HCT116 (cell line): ENCODE measurements around the gene GPC5. TPM values are rescaled to one million over a fixed set of nuclear protein-coding genes. Genes with fewer than 3 reads are reported as not detected.
"Not testable (repeated sequence)": the region's sequence is repeated elsewhere in the genome, so short reads cannot be mapped to it uniquely, and the experiment has no call there.

ENCODE experiments used
- ATAC-seq: fragments of 200-7000 bp; cut with Tn5 transposase; 2 replicates; pipeline ENCODE4 v1.9.1; 2020; ENCODE audit warnings: mild to moderate bottlenecking, moderate library complexity
- BruUV-seq: library from RNA; stranded (reverse); fragments of 400-500 nt; replicated peaks from 2 replicates; lab custom pipeline; 2021; lab: Mats Ljungman, UMichigan
- CTCF ChIA-PET: fragments of 300-600 bp; sonication (Branson Sonifier 250); formaldehyde crosslinking; loops from one replicate; lab custom pipeline; 2021; ENCODE audit warnings: antibody characterized with exemption; lab: Charles Lee
- POLR2A ChIA-PET: fragments of 300-600, 350-600 bp; sonication (Branson Sonifier 250); formaldehyde crosslinking; loops from one replicate; lab custom pipeline; 2021; ENCODE audit warnings: antibody characterized with exemption; lab: Charles Lee
- RAD21 ChIA-PET, 2 experiments: fragments of 300-600 bp; sonication (Branson Sonifier 250); formaldehyde crosslinking; loops; one replicate each; lab custom pipeline; 2023; ENCODE audit warnings: low total read pairs in 2 of 2; ENCODE audit not compliant: uncharacterized antibody in 2 of 2, unreplicated experiment in 2 of 2, low non-redundant PET in 1 of 2; lab: Charles Lee
- DNase-seq: peaks from one replicate; pipeline ENCODE4 v3.0.0-alpha.2; 2010; ENCODE audit warnings: low read depth, low spot score
- H2AFZ ChIP-seq: fragments of 200-600 bp; shearing (Covaris generic), sonication (generic); 2 replicates; pipeline ENCODE4 v1.6.1; 2017; ENCODE audit warnings: low read depth, mixed run types, mixed read lengths, antibody characterized with exemption, low read length; ENCODE audit not compliant: poor library complexity, severe bottlenecking
- H3K27ac ChIP-seq: 2 replicates; pipeline ENCODE4 v1.5.1; 2012; ENCODE audit warnings: low read depth, low read length
- H3K27me3 ChIP-seq: fragments of 200-600 bp; sonication (generic); 2 replicates; pipeline ENCODE4 v1.6.1; 2016; ENCODE audit warnings: mixed run types, low read length, mixed read lengths; ENCODE audit not compliant: insufficient read depth
- H3K36me3 ChIP-seq, 2 experiments: fragments of 200-500 bp in 1 of 2; fragments of 200-600 bp in 1 of 2; sonication (Bioruptor generic) in 1 of 2; sonication (generic) in 1 of 2; 2 replicates each; pipeline versions ENCODE4 v1.5.1 to v1.6.1; 2014 to 2016; ENCODE audit warnings: low read length in 2 of 2, inconsistent platforms in 1 of 2, mixed read lengths in 1 of 2, mixed run types in 1 of 2; ENCODE audit not compliant: insufficient read depth in 2 of 2, control insufficient read depth in 1 of 2
- H3K4me1 ChIP-seq, 2 experiments: fragments of 200-600 bp in 1 of 2; sonication (generic) in 1 of 2; 2 replicates each; pipeline versions ENCODE4 v1.5.1 to v1.6.1; 2012 to 2017; ENCODE audit warnings: low read length in 2 of 2, inconsistent platforms in 1 of 2, mild to moderate bottlenecking in 1 of 2, mixed read lengths in 1 of 2, mixed run types in 1 of 2, moderate library complexity in 1 of 2; ENCODE audit not compliant: insufficient read depth in 2 of 2, control insufficient read depth in 1 of 2
- H3K4me2 ChIP-seq: fragments of 200-600 bp; sonication (generic); 2 replicates; pipeline ENCODE4 v1.6.1; 2017; ENCODE audit warnings: mixed run types, low read length, mixed read lengths
- H3K4me3 ChIP-seq, 2 experiments: fragments of 200-600 bp in 1 of 2; sonication (generic) in 1 of 2; replicated peaks in 1 of 2; 2 replicates each; pipeline ENCODE4 v1.5.1; 2011 to 2016; ENCODE audit warnings: low read length in 2 of 2, control low read depth in 1 of 2, low read depth in 1 of 2, mild to moderate bottlenecking in 1 of 2, mixed read lengths in 1 of 2, mixed run types in 1 of 2
- H3K79me2 ChIP-seq: fragments of 200-600 bp; sonication (generic); 2 replicates; pipeline ENCODE4 v1.6.1; 2017; ENCODE audit warnings: mild to moderate bottlenecking, mixed run types, low read length, moderate library complexity, mixed read lengths; ENCODE audit not compliant: insufficient read depth
- H3K9ac ChIP-seq: fragments of 200-600 bp; sonication (generic); 2 replicates; pipeline ENCODE4 v1.6.1; 2016; ENCODE audit warnings: low read length, mixed read lengths
- H3K9me2 ChIP-seq: fragments of 200-600 bp; sonication (generic), shearing (Covaris generic); 2 replicates; pipeline ENCODE4 v1.6.1; 2017; ENCODE audit warnings: mixed run types, mild to moderate bottlenecking, moderate library complexity; ENCODE audit not compliant: insufficient read depth
- H3K9me3 ChIP-seq, 2 experiments: fragments of 200-500 bp in 1 of 2; fragments of 200-600 bp in 1 of 2; sonication (Bioruptor generic) in 1 of 2; sonication (generic) in 1 of 2; 2 replicates each; pipeline ENCODE4 v1.6.1; 2014 to 2017; ENCODE audit warnings: low read length in 2 of 2, mixed read lengths in 2 of 2, inconsistent platforms in 1 of 2, low read depth in 1 of 2, mild to moderate bottlenecking in 1 of 2, mixed run types in 1 of 2, moderate library complexity in 1 of 2; ENCODE audit not compliant: control insufficient read depth in 1 of 2, insufficient read depth in 1 of 2
- H4K20me1 ChIP-seq: fragments of 200-600 bp; sonication (generic), shearing (Covaris generic); 2 replicates; pipeline ENCODE4 v1.6.1; 2017; ENCODE audit warnings: mixed run types, mild to moderate bottlenecking, moderate library complexity; ENCODE audit not compliant: insufficient read depth
- ELF1 ChIP-seq: IDR thresholded peaks from 2 replicates; pipeline ENCODE4 v1.6.1; 2012; ENCODE audit warnings: low read depth, borderline replicate concordance
- EZH2phosphoT487 ChIP-seq: fragments of 200-600 bp; IDR thresholded peaks from 2 replicates; pipeline ENCODE4 v1.6.1; 2018; ENCODE audit warnings: antibody characterized with exemption, borderline replicate concordance
- POLR2A ChIP-seq: IDR thresholded peaks from 2 replicates; pipeline ENCODE4 v1.7.0; 2011; ENCODE audit warnings: borderline replicate concordance; ENCODE audit not compliant: insufficient read depth, insufficient read length; ENCODE audit errors: extremely low read depth
- POLR2AphosphoS5 ChIP-seq: IDR thresholded peaks from 2 replicates; pipeline ENCODE4 v1.6.1; 2011; ENCODE audit warnings: mild to moderate bottlenecking, low read depth, low read length, moderate library complexity
- RAD21 ChIP-seq: IDR thresholded peaks from 2 replicates; pipeline ENCODE4 v1.6.1; 2012; ENCODE audit warnings: low read depth, mild to moderate bottlenecking
- SIN3A ChIP-seq: IDR thresholded peaks from 2 replicates; pipeline ENCODE4 v1.6.1; 2012; ENCODE audit warnings: low read depth
- SP1 ChIP-seq: IDR thresholded peaks from 2 replicates; pipeline ENCODE4 v1.6.1; 2012; ENCODE audit warnings: low read depth
- SRF ChIP-seq: IDR thresholded peaks from 2 replicates; pipeline ENCODE4 v1.6.1; 2012; ENCODE audit warnings: low read depth
- TCF7L2 ChIP-seq: IDR thresholded peaks from 2 replicates; pipeline ENCODE4 v1.7.0; 2011; ENCODE audit warnings: borderline replicate concordance, inconsistent platforms; ENCODE audit not compliant: insufficient read depth, insufficient read length; ENCODE audit errors: extremely low read depth
- ZNF274 ChIP-seq: fragments of 200-500 bp; sonication (Bioruptor generic); IDR thresholded peaks from 2 replicates; pipeline ENCODE4 v1.6.1; 2014; ENCODE audit warnings: mild to moderate bottlenecking, low read depth, low read length, inconsistent platforms
- intact Hi-C: fragments of 100-400 bp; cut with micrococcal nuclease; formaldehyde crosslinking; loops from 2 replicates; pipeline ENCODE4 v1.10.0; 2022
- total RNA-seq: library from RNA; stranded (reverse); gene quantifications from one replicate; pipeline ENCODE4 v1.2.1, GENCODE V29; 2021; ENCODE audit not compliant: unreplicated experiment
- TF ChIP-seq, protein P1 (sequence below): IDR thresholded peaks from 2 replicates; pipeline ENCODE4 v1.6.1; 2011; ENCODE audit warnings: mild to moderate bottlenecking, low read length, moderate library complexity; ENCODE audit not compliant: insufficient replicate concordance; ENCODE audit errors: extremely low read depth

The GPC5 gene
- total RNA-seq, 1 experiment from 2014 or later, result not detected

DNA sequence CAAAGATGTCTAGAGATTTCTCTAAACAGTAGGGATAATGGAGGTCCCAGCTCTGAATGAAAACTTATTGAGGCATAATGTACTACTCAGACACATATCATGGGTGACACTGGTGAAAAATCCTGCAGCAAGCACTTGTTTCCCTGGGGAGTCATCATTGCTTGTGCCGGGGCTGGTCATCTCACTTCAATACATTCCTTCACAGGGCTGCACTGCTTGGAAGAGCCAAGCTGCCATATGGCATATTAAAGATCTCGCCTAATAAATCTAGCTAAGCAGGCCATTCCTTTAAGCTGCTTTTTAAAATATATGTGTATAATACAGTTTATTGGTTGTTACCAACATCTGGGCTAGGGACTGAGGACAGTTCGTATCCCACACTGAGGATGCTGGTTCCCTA lies 1496.0 kb downstream of the GPC5 start:
- Histone ChIP-seq H3K4me1 (no peaks in the 10 kb centered on the region), H3K27ac (no peak overlapping the region), H3K9me2 (no peaks in the 10 kb centered on the region), H3K4me3 (no peak overlapping the region)
- POLR2A ChIA-PET, result no interaction called here
- intact Hi-C loops, result no loop called here
- DNase-seq (no peak), ATAC-seq (no peak)
- TF ChIP-seq TCF7L2 (no peak), EZH2phosphoT487 (no peak), ELF1 (no peak), SRF (no peak), ZNF274 (no peak), POLR2AphosphoS5 (no peak)
- TF ChIP-seq, protein P1, sequence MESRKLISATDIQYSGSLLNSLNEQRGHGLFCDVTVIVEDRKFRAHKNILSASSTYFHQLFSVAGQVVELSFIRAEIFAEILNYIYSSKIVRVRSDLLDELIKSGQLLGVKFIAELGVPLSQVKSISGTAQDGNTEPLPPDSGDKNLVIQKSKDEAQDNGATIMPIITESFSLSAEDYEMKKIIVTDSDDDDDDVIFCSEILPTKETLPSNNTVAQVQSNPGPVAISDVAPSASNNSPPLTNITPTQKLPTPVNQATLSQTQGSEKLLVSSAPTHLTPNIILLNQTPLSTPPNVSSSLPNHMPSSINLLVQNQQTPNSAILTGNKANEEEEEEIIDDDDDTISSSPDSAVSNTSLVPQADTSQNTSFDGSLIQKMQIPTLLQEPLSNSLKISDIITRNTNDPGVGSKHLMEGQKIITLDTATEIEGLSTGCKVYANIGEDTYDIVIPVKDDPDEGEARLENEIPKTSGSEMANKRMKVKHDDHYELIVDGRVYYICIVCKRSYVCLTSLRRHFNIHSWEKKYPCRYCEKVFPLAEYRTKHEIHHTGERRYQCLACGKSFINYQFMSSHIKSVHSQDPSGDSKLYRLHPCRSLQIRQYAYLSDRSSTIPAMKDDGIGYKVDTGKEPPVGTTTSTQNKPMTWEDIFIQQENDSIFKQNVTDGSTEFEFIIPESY, result no peak
- TF ChIP-seq, all 23 proteins: peak for 0
- Histone ChIP-seq H3K9me3 (peaks cover 5 to 10% of the 10 kb centered on the region in 2 experiments; a peak in 2 of 4 replicates), H3K79me2 (no peaks in the 10 kb centered on the region), H3K27me3 (no peaks in the 10 kb centered on the region), H4K20me1 (no peaks in the 10 kb centered on the region), H2AFZ (no peak overlapping the region), H3K9ac (no peak overlapping the region), H3K36me3 (no peaks in the 10 kb centered on the region), H3K4me2 (no peak overlapping the region)
- CTCF ChIA-PET, result no interaction called here
- RAD21 ChIA-PET, result no interaction called here
- BruUV-seq, result no TSS peak

DNA sequence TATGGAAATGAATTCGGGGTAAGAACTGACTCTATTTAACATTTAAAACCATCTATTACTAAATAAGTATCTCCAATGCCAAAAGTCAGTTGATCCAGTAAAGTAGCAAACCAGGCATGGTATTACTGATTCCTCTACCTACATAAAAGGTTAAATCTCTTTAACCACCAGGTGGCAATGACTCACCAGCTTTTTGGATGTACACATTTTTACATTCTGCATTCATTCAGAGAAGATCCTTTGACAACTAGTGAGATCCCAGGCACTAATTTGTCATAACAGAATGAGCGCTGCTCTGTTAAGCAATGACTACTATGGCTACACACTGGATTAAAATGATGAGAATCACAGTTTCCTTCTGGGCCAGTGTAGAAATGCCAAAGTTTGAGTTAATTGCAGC lies 1498.4 kb downstream of the GPC5 start:
- DNase-seq (no peak), ATAC-seq (no peak)
- peaks cover 5 to 11% of the 10 kb centered on the region in 2 experiments; a peak in 2 of 4 replicates for H3K9me3 ChIP-seq
- no peaks in the 10 kb centered on the region for H4K20me1 ChIP-seq
- no peak for TF ChIP-seq SP1
- TF ChIP-seq EZH2phosphoT487, result no peak
- TF ChIP-seq RAD21, result no peak
- no peak for TF ChIP-seq POLR2A
- no peak for TF ChIP-seq SIN3A
- H3K4me2 ChIP-seq, result no peak overlapping the region
- no peak overlapping the region for H2AFZ ChIP-seq
- H3K27me3 ChIP-seq, result no peaks in the 10 kb centered on the region
- no peak overlapping the region for H3K9ac ChIP-seq
- ChIA-PET POLR2A (no interaction called here), CTCF (no interaction called here), RAD21 (no interaction called here)
- H3K4me3 ChIP-seq, result no peak overlapping the region
- intact Hi-C loops, result no loop called here
- H3K36me3 ChIP-seq, result no peaks in the 10 kb centered on the region
- no TSS peak for BruUV-seq
- no peaks in the 10 kb centered on the region for H3K9me2 ChIP-seq
- H3K4me1 ChIP-seq, result no peaks in the 10 kb centered on the region
- no peak overlapping the region for H3K27ac ChIP-seq
- H3K79me2 ChIP-seq, result no peaks in the 10 kb centered on the region

DNA sequence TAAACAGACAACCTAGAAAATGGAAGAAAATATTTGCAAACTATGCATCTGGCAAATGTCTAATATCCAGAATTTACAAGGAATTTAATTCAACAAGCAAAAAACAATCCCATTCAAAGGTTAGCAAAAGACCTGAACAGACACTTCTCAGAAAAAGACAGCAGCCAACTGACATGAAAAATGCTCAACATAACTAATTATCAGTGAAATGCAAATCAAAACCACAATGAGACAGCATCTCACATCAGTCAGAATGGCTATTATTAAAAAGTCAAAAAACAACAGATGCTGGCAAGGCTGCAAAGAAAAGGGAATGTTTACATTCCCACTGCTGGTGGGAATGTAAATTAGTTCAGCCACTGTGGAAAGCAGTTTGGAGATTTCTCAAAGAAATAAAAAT lies 1500.5 kb downstream of the GPC5 start:
- H3K36me3 ChIP-seq, RAD21 ChIA-PET, H3K4me2 ChIP-seq, H3K27me3 ChIP-seq, intact Hi-C loops, POLR2A ChIA-PET, H2AFZ ChIP-seq, DNase-seq, H3K9me2 ChIP-seq, H3K79me2 ChIP-seq, ATAC-seq, H4K20me1 ChIP-seq, H3K9ac ChIP-seq, BruUV-seq, H3K4me3 ChIP-seq, H3K4me1 ChIP-seq, H3K27ac ChIP-seq, CTCF ChIA-PET: not testable (repeated sequence)
- peaks cover 5 to 16% of the 10 kb centered on the region in 2 experiments; a peak in 2 of 4 replicates for H3K9me3 ChIP-seq
